Fibroblast of the aortic adventitia (primary cell): Measurements from ENCODE around the gene AP1G2. TPM values are rescaled to one million over a fixed set of nuclear protein-coding genes. Genes with fewer than 3 reads are reported as not detected.

Experiments used
- DNase-seq: peaks from one replicate; pipeline ENCODE4 v3.0.0-alpha.2; 2010; ENCODE audit warnings: low read depth
- H3K4me3 ChIP-seq: 2 replicates; pipeline ENCODE4 v1.5.1; 2011; ENCODE audit warnings: low read depth, mild to moderate bottlenecking, control low read depth, low read length, moderate library complexity
- total RNA-seq: library from RNA; depleted of rRNA; stranded (reverse); fragments of >200 nt; gene quantifications from 2 replicates; pipeline ENCODE4 v1.2.3, GENCODE V29; 2012; ENCODE audit warnings: low replicate concordance
- TF ChIP-seq, protein P1 (sequence below): IDR thresholded peaks from 2 replicates; pipeline ENCODE4 v1.5.1; 2011; ENCODE audit warnings: mild to moderate bottlenecking, low read length, control low read depth, inconsistent platforms; ENCODE audit not compliant: insufficient read depth

Gene AP1G2
- total RNA-seq, 1 donor, result 4.0 TPM

DNA sequence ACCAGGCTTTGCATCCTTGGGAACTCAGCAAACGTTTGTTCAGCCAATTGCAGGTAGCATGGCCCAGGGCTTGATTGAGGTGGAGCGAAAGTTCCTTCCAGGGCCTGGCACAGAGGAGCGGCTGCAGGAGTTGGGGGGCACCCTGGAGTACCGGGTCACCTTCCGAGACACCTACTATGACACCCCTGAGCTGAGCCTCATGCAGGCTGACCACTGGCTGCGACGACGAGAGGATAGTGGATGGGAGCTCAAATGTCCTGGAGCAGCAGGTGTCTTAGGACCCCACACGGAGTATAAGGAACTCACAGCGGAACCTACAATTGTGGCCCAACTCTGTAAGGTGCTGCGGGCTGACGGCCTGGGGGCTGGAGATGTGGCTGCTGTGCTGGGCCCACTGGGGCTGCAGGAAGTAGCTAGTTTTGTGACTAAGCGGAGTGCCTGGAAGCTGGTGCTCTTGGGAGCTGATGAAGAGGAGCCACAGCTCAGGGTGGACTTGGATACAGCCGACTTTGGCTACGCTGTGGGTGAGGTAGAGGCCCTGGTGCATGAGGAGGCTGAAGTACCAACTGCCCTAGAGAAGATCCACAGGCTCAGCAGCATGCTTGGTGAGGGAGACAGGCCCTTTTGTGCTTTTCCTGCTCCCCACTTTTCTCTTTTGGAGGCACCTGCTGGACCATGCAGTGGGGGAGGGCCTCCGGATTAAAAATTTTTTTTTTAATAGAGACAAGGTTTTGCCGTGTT lies 10.7 kb downstream of the AP1G2 start:
- TF ChIP-seq, protein P1, sequence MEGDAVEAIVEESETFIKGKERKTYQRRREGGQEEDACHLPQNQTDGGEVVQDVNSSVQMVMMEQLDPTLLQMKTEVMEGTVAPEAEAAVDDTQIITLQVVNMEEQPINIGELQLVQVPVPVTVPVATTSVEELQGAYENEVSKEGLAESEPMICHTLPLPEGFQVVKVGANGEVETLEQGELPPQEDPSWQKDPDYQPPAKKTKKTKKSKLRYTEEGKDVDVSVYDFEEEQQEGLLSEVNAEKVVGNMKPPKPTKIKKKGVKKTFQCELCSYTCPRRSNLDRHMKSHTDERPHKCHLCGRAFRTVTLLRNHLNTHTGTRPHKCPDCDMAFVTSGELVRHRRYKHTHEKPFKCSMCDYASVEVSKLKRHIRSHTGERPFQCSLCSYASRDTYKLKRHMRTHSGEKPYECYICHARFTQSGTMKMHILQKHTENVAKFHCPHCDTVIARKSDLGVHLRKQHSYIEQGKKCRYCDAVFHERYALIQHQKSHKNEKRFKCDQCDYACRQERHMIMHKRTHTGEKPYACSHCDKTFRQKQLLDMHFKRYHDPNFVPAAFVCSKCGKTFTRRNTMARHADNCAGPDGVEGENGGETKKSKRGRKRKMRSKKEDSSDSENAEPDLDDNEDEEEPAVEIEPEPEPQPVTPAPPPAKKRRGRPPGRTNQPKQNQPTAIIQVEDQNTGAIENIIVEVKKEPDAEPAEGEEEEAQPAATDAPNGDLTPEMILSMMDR, result no peak
- DNase-seq, result no peak
- H3K4me3 ChIP-seq, result peak overlapping the region; percentile 95

GRCh38 chr14:23555882-23556699 lies 11.5 kb downstream of the AP1G2 start, which contains the start of gene THTPA:
TSS of gene THTPA (plus strand) at chr14:23556271. CDS start at chr14:23556758, 487 bp downstream.
- peak within 1 kb of the TSS; percentile 95 for H3K4me3 ChIP-seq
- peak; percentile 83 for DNase-seq
- TF ChIP-seq, protein P1, result no peak

GRCh38 chr14:23555533-23555881 lies 12.1 kb downstream of the AP1G2 start:
- TF ChIP-seq, protein P1, result no peak
- peak overlapping the region; percentile 95 for H3K4me3 ChIP-seq
- DNase-seq, result no peak

DNA sequence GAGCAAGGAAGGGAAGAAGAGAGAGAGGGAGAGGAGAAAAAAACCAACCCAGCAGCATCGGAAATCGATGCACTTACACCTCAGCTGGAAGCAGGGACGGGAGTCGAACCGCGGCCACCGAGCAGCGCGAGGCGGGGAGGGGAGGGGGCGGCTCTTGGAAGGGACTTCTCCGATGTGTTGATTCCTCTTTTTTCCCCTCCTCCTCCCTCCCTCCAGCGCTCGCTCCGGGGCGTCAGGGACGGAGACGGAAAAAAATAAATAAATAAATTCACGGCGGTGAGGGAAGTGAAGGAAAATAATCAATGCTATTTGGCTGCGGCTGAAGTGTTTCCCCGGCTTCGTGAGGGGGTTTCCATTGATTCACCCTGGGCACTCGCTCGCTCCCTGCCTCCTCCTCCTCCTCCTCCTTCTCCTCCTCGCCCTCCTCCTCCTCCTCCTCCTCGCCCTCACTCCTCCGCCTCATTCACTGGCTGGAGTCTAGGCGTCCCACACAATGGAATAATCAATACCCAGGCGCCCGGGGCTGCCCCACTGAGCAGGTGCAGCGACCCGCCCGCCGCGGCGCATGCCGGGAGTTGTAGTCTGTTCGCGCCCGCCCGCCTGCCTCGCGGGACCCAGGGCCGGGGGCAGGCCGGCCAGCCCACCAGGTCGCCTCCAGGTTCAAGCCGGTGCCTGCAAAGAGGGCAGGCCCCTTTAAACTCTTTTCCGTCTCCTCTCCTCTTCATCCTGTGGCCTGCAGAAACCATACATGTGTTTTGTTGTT lies 16.1 kb downstream of the AP1G2 start, which contains the start of gene ZFHX2:
ZFHX2 (minus strand) TSS at position 500 of the 763 bp plus-strand sequence. CDS start 16,440 bp downstream, outside the sequence.
- peak; percentile 34 for DNase-seq
- H3K4me3 ChIP-seq, result peak within 1 kb of the TSS; percentile 63
- TF ChIP-seq, protein P1, result no peak

GRCh38 chr14:23550812-23551265 lies 16.8 kb downstream of the AP1G2 start:
- peak overlapping the region; percentile 63 for H3K4me3 ChIP-seq
- no peak for DNase-seq
- TF ChIP-seq, protein P1, result no peak

GRCh38 chr14:23550131-23550811 lies 17.3 kb downstream of the AP1G2 start:
- no peak for DNase-seq
- peak overlapping the region; percentile 63 for H3K4me3 ChIP-seq
- TF ChIP-seq, protein P1, result no peak
